Muscle layer of colon (tissue), 2 donors: Measurements from ENCODE around the gene TBX5.

Experiments
- H3K27ac ChIP-seq: one replicate; pipeline ENCODE4 v1.7.0; 2013; ENCODE audit warnings: low read depth, mild to moderate bottlenecking, low read length, moderate library complexity
- H3K27me3 ChIP-seq, 2 donors: one replicate each; pipeline ENCODE4 v1.7.0; 2013; ENCODE audit warnings: low read length in 2 of 2, mild to moderate bottlenecking in 2 of 2; ENCODE audit not compliant: insufficient read depth in 2 of 2, control insufficient read depth in 1 of 2
- H3K36me3 ChIP-seq: one replicate; pipeline ENCODE4 v1.7.0; 2013; ENCODE audit warnings: mild to moderate bottlenecking, low read length; ENCODE audit not compliant: insufficient read depth
- H3K4me1 ChIP-seq: one replicate; pipeline ENCODE4 v1.7.0; 2013; ENCODE audit warnings: mild to moderate bottlenecking, low read length; ENCODE audit not compliant: insufficient read depth
- H3K4me3 ChIP-seq, 2 donors: one replicate each; pipeline ENCODE4 v1.7.0; 2013; ENCODE audit warnings: low read length in 2 of 2, low read depth in 1 of 2, mild to moderate bottlenecking in 1 of 2, moderate library complexity in 1 of 2
- H3K9ac ChIP-seq: one replicate; pipeline ENCODE4 v1.7.0; 2013; ENCODE audit warnings: low read length
- H3K9me3 ChIP-seq: one replicate; pipeline ENCODE4 v1.7.0; 2013; ENCODE audit warnings: mild to moderate bottlenecking, low read length
- donor health status: abdominal sarcoma.
- donor health status: Adenocarcinoma of cecum.

The TBX5 gene

GRCh38 chr12:114405519-114406271 lies at the start of gene TBX5:
TSS of gene TBX5 (minus strand) at chr12:114406144. CDS start at chr12:114403898, 2,246 bp downstream.
- Histone ChIP-seq H3K27me3 (peaks cover 82 to 98% of the 10 kb centered on the region in 2 donors), H3K27ac (no peak within 1 kb of the TSS), H3K4me1 (peaks cover 5% of the 10 kb centered on the region), H3K9me3 (no peaks in the 10 kb centered on the region), H3K4me3 (no peak within 1 kb of the TSS), H3K36me3 (no peaks in the 10 kb centered on the region), H3K9ac (no peak within 1 kb of the TSS)

GRCh38 chr12:114451657-114452056 lies 45.7 kb upstream of the TBX5 start:
- no peak overlapping the region for H3K9ac ChIP-seq
- H3K36me3 ChIP-seq = no peaks in the 10 kb centered on the region

GRCh38 chr12:114450515-114451300 lies 44.8 kb upstream of the TBX5 start:
- Histone ChIP-seq H3K27me3 (peaks cover 23 to 43% of the 10 kb centered on the region in 2 donors), H3K9ac (no peak overlapping the region), H3K27ac (no peak overlapping the region), H3K4me3 (no peak overlapping the region), H3K4me1 (no peaks in the 10 kb centered on the region), H3K36me3 (no peaks in the 10 kb centered on the region), H3K9me3 (no peaks in the 10 kb centered on the region)

More at GRCh38 chr12:114451657-114452056, 45.7 kb upstream of the TBX5 start:
- Histone ChIP-seq H3K9me3 (no peaks in the 10 kb centered on the region), H3K4me1 (no peaks in the 10 kb centered on the region), H3K4me3 (no peak overlapping the region), H3K27me3 (peaks cover 23 to 40% of the 10 kb centered on the region in 2 donors), H3K27ac (no peak overlapping the region)

GRCh38 chr12:114450019-114450418 lies 44.1 kb upstream of the TBX5 start:
- Histone ChIP-seq H3K9ac (no peak overlapping the region), H3K4me3 (no peak overlapping the region), H3K27ac (no peak overlapping the region), H3K4me1 (no peaks in the 10 kb centered on the region), H3K9me3 (no peaks in the 10 kb centered on the region), H3K36me3 (no peaks in the 10 kb centered on the region), H3K27me3 (peaks cover 23 to 49% of the 10 kb centered on the region in 2 donors)

GRCh38 chr12:114448618-114448933 lies 42.6 kb upstream of the TBX5 start:
- no peaks in the 10 kb centered on the region for H3K9me3 ChIP-seq
- no peak overlapping the region for H3K27ac ChIP-seq
- no peaks in the 10 kb centered on the region for H3K36me3 ChIP-seq
- H3K4me1 ChIP-seq = no peaks in the 10 kb centered on the region
- H3K27me3 ChIP-seq = peaks cover 23 to 62% of the 10 kb centered on the region in 2 donors
- H3K4me3 ChIP-seq = no peak overlapping the region
- no peak overlapping the region for H3K9ac ChIP-seq

GRCh38 chr12:114447799-114448617 lies 42.1 kb upstream of the TBX5 start:
- Histone ChIP-seq H3K27ac (no peak overlapping the region), H3K27me3 (peaks cover 23 to 62% of the 10 kb centered on the region in 2 donors)

GRCh38 chr12:114447274-114447716 lies 41.4 kb upstream of the TBX5 start:
- no peak overlapping the region for H3K9ac ChIP-seq
- H3K4me1 ChIP-seq = no peaks in the 10 kb centered on the region
- no peaks in the 10 kb centered on the region for H3K9me3 ChIP-seq
- no peak overlapping the region for H3K27ac ChIP-seq
- H3K27me3 ChIP-seq = peaks cover 24 to 62% of the 10 kb centered on the region in 2 donors
- no peak overlapping the region for H3K4me3 ChIP-seq
- no peaks in the 10 kb centered on the region for H3K36me3 ChIP-seq

More at GRCh38 chr12:114447799-114448617, 42.1 kb upstream of the TBX5 start:
- no peaks in the 10 kb centered on the region for H3K4me1 ChIP-seq
- no peaks in the 10 kb centered on the region for H3K36me3 ChIP-seq
- no peak overlapping the region for H3K9ac ChIP-seq
- H3K4me3 ChIP-seq = no peak overlapping the region
- no peaks in the 10 kb centered on the region for H3K9me3 ChIP-seq

GRCh38 chr12:114445401-114446323 lies 39.7 kb upstream of the TBX5 start:
- Histone ChIP-seq H3K9ac (no peak overlapping the region), H3K9me3 (no peaks in the 10 kb centered on the region), H3K27ac (no peak overlapping the region), H3K36me3 (no peaks in the 10 kb centered on the region), H3K4me1 (no peaks in the 10 kb centered on the region), H3K4me3 (no peak overlapping the region), H3K27me3 (peaks cover 31 to 58% of the 10 kb centered on the region in 2 donors)

- no peak overlapping the region for H3K27ac ChIP-seq
- H3K36me3 ChIP-seq = no peaks in the 10 kb centered on the region
- H3K27me3 ChIP-seq = peaks cover 25 to 60% of the 10 kb centered on the region in 2 donors
- H3K4me3 ChIP-seq = no peak overlapping the region
- no peaks in the 10 kb centered on the region for H3K4me1 ChIP-seq
- no peak overlapping the region for H3K9ac ChIP-seq
- no peaks in the 10 kb centered on the region for H3K9me3 ChIP-seq
Measured at GRCh38 chr12:114444422-114445279, 38.7 kb upstream of the TBX5 start.
